ENCODE results near the gene TRIM61.
"Not testable (repeated sequence)": the region's sequence is repeated elsewhere in the genome, so short reads cannot be mapped to it uniquely, and the experiment has no call there.

Gene TRIM61

GRCh38 chr4:164946810-164947209 lies 30.6 kb downstream of the TRIM61 start:
- Mint-ChIP-seq H3K36me3 (ENCODE audit: low read depth) (no peaks in the 10 kb centered on the region), H3K4me3 (no peak overlapping the region), H3K27ac (no peak overlapping the region), H3K9me3 (no peaks in the 10 kb centered on the region), H3K27me3 (peaks cover 7% of the 10 kb centered on the region), H3K4me1 (ENCODE audit: low read depth) (no peaks in the 10 kb centered on the region)
- intact Hi-C loops (cut with micrococcal nuclease) = no loop called here

GRCh38 chr4:164945146-164945545 lies 32.3 kb downstream of the TRIM61 start:
- H3K9me3 Mint-ChIP-seq = no peaks in the 10 kb centered on the region
- peaks cover 6% of the 10 kb centered on the region for H3K27me3 Mint-ChIP-seq
- no peaks in the 10 kb centered on the region for H3K4me1 Mint-ChIP-seq (ENCODE audit: low read depth)
- intact Hi-C loops (cut with micrococcal nuclease) = no loop called here
- H3K27ac Mint-ChIP-seq = no peak overlapping the region
- H3K4me3 Mint-ChIP-seq = no peak overlapping the region
- H3K36me3 Mint-ChIP-seq (ENCODE audit: low read depth) = no peaks in the 10 kb centered on the region

GRCh38 chr4:164943192-164943591 lies 34.3 kb downstream of the TRIM61 start:
- H3K27me3 Mint-ChIP-seq = peaks cover 7% of the 10 kb centered on the region

GRCh38 chr4:164937576-164938270 lies 39.7 kb downstream of the TRIM61 start:
- peaks cover 2% of the 10 kb centered on the region for H3K27me3 Mint-ChIP-seq
- H3K9me3 Mint-ChIP-seq = no peaks in the 10 kb centered on the region
- H3K27ac Mint-ChIP-seq = no peak overlapping the region
- intact Hi-C loops (cut with micrococcal nuclease) = no loop called here
- H3K4me3 Mint-ChIP-seq = no peak overlapping the region
- H3K4me1 Mint-ChIP-seq (ENCODE audit: low read depth) = no peaks in the 10 kb centered on the region
- H3K36me3 Mint-ChIP-seq (ENCODE audit: low read depth) = no peaks in the 10 kb centered on the region

More at GRCh38 chr4:164943192-164943591, 34.3 kb downstream of the TRIM61 start:
- Mint-ChIP-seq H3K27ac (no peak overlapping the region), H3K4me1 (ENCODE audit: low read depth) (no peaks in the 10 kb centered on the region), H3K9me3 (no peaks in the 10 kb centered on the region), H3K4me3 (no peak overlapping the region), H3K36me3 (ENCODE audit: low read depth) (no peaks in the 10 kb centered on the region)
- intact Hi-C loops (cut with micrococcal nuclease) = no loop called here

GRCh38 chr4:164935865-164936606 lies 41.4 kb downstream of the TRIM61 start:
- H3K27me3 Mint-ChIP-seq; H3K36me3 Mint-ChIP-seq (ENCODE audit: low read depth); intact Hi-C loops (cut with micrococcal nuclease); H3K27ac Mint-ChIP-seq; H3K9me3 Mint-ChIP-seq; H3K4me3 Mint-ChIP-seq; H3K4me1 Mint-ChIP-seq (ENCODE audit: low read depth): not testable (repeated sequence)

GRCh38 chr4:164935363-164935762 lies 42.1 kb downstream of the TRIM61 start:
- H3K36me3 Mint-ChIP-seq (ENCODE audit: low read depth) = no peaks in the 10 kb centered on the region
- no peak overlapping the region for H3K4me3 Mint-ChIP-seq
- intact Hi-C loops (cut with micrococcal nuclease) = no loop called here
- H3K27ac Mint-ChIP-seq = no peak overlapping the region
- peaks cover 2% of the 10 kb centered on the region for H3K27me3 Mint-ChIP-seq
- H3K9me3 Mint-ChIP-seq = no peaks in the 10 kb centered on the region
- H3K4me1 Mint-ChIP-seq (ENCODE audit: low read depth) = no peaks in the 10 kb centered on the region

GRCh38 chr4:164933244-164933643 lies 44.2 kb downstream of the TRIM61 start:
- no peak overlapping the region for H3K4me3 Mint-ChIP-seq
- H3K4me1 Mint-ChIP-seq (ENCODE audit: low read depth) = no peaks in the 10 kb centered on the region
- no peaks in the 10 kb centered on the region for H3K27me3 Mint-ChIP-seq
- intact Hi-C loops (cut with micrococcal nuclease) = no loop called here
- no peaks in the 10 kb centered on the region for H3K36me3 Mint-ChIP-seq (ENCODE audit: low read depth)
- H3K27ac Mint-ChIP-seq = no peak overlapping the region
- H3K9me3 Mint-ChIP-seq = peaks cover 9% of the 10 kb centered on the region

- H3K4me3 Mint-ChIP-seq = no peak overlapping the region
- no peaks in the 10 kb centered on the region for H3K4me1 Mint-ChIP-seq (ENCODE audit: low read depth)
- no peaks in the 10 kb centered on the region for H3K36me3 Mint-ChIP-seq (ENCODE audit: low read depth)
- no peak overlapping the region for H3K27ac Mint-ChIP-seq
- H3K9me3 Mint-ChIP-seq = peaks cover 9% of the 10 kb centered on the region
- no peaks in the 10 kb centered on the region for H3K27me3 Mint-ChIP-seq
- intact Hi-C loops (cut with micrococcal nuclease) = no loop called here
Observed at GRCh38 chr4:164931551-164932324, 45.7 kb downstream of the TRIM61 start.

GRCh38 chr4:164930647-164931046 lies 46.8 kb downstream of the TRIM61 start:
- no peaks in the 10 kb centered on the region for H3K36me3 Mint-ChIP-seq (ENCODE audit: low read depth)
- intact Hi-C loops (cut with micrococcal nuclease) = no loop called here
- peaks cover 9% of the 10 kb centered on the region for H3K9me3 Mint-ChIP-seq
- no peak overlapping the region for H3K27ac Mint-ChIP-seq
- no peaks in the 10 kb centered on the region for H3K27me3 Mint-ChIP-seq
- no peak overlapping the region for H3K4me3 Mint-ChIP-seq
- no peaks in the 10 kb centered on the region for H3K4me1 Mint-ChIP-seq (ENCODE audit: low read depth)

- H3K9me3 Mint-ChIP-seq; H3K27me3 Mint-ChIP-seq; H3K36me3 Mint-ChIP-seq (ENCODE audit: low read depth); H3K27ac Mint-ChIP-seq; intact Hi-C loops (cut with micrococcal nuclease); H3K4me1 Mint-ChIP-seq (ENCODE audit: low read depth); H3K4me3 Mint-ChIP-seq: not testable (repeated sequence)
Observed at GRCh38 chr4:164927101-164927500, 50.4 kb downstream of the TRIM61 start.

- peaks cover 9% of the 10 kb centered on the region for H3K9me3 Mint-ChIP-seq
- intact Hi-C loops (cut with micrococcal nuclease) = no loop called here
- H3K27me3 Mint-ChIP-seq = no peaks in the 10 kb centered on the region
- H3K4me3 Mint-ChIP-seq = no peak overlapping the region
- H3K27ac Mint-ChIP-seq = no peak overlapping the region
- H3K4me1 Mint-ChIP-seq (ENCODE audit: low read depth) = no peaks in the 10 kb centered on the region
- H3K36me3 Mint-ChIP-seq (ENCODE audit: low read depth) = no peaks in the 10 kb centered on the region
Observed at GRCh38 chr4:164926301-164926700, 51.2 kb downstream of the TRIM61 start.

- Mint-ChIP-seq H3K4me3 (no peak overlapping the region), H3K27ac (no peak overlapping the region), H3K9me3 (peaks cover 4% of the 10 kb centered on the region), H3K4me1 (ENCODE audit: low read depth) (no peaks in the 10 kb centered on the region), H3K36me3 (ENCODE audit: low read depth) (no peaks in the 10 kb centered on the region), H3K27me3 (no peaks in the 10 kb centered on the region)
- intact Hi-C loops (cut with micrococcal nuclease) = no loop called here
Observed at GRCh38 chr4:164924670-164925238, 52.7 kb downstream of the TRIM61 start.

GRCh38 chr4:164918956-164919355 lies 58.5 kb downstream of the TRIM61 start:
- Mint-ChIP-seq H3K27me3 (no peaks in the 10 kb centered on the region), H3K9me3 (no peaks in the 10 kb centered on the region), H3K36me3 (ENCODE audit: low read depth) (no peaks in the 10 kb centered on the region), H3K4me1 (ENCODE audit: low read depth) (no peaks in the 10 kb centered on the region), H3K4me3 (no peak overlapping the region), H3K27ac (no peak overlapping the region)
- intact Hi-C loops (cut with micrococcal nuclease) = no loop called here

All from dendritic cell treated with granulocyte-macrophage colony-stimulating factor and Interleukin-4, amounts not matched to agents 40 ng/mL and 50 ng/mL, for 4 days (primary cell).